Middle frontal gyrus (tissue), 1 donor: ENCODE results near the gene RANBP10.

Source experiments
- DNase-seq: peaks from one replicate; pipeline ENCODE4 v3.0.0-alpha.2; 2015; ENCODE audit warnings: low spot score; ENCODE audit errors: extremely low spot score

Gene RANBP10

GRCh38 chr16:67749436-67750078 lies 56.8 kb downstream of the RANBP10 start:
- no peak for DNase-seq

GRCh38 chr16:67748834-67749233 lies 57.5 kb downstream of the RANBP10 start:
- DNase-seq = no peak

GRCh38 chr16:67746846-67747245 lies 59.5 kb downstream of the RANBP10 start:
- DNase-seq = no peak

DNA sequence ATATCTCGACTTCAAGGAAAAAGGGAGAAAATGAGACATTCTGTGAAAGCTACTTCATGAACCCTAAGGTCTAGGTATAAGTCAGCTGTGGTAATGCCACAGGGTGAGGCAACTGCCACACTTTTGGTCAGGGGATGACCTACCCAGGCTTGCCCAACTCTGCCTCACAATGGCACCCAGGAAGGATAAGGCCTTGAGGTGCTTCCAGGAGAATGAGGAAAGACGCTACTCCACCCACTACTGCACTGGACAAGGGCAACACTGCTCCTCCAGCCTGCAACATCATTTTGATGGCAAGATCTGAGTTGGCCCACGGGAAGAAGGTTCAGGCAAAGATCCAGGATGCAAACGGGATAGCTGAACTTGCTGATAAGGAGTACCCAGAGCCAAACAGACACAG lies 65.2 kb downstream of the RANBP10 start:
- no peak for DNase-seq

DNA sequence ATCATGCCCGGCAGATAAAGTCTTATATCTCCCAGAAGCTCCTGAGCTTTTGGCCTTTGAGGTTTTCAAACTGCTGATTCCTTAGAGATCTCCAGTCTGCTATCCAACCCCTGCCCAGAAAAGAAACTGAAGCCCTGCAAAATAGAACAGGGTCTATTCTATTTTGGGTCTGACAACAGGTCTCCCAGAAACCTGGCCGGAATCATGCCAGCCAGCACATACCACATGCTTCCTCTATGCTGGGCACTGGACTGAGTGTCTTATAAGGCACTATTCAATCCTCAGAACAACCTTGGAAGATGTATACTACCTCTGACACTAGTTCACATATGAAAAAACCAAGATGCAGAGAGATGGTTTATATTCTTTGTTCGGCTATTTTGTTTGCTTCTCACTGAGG lies 66.0 kb downstream of the RANBP10 start:
- DNase-seq = no peak

- no peak for DNase-seq
Observed at GRCh38 chr16:67736858-67737257, 69.5 kb downstream of the RANBP10 start.

- DNase-seq = no peak
Observed at GRCh38 chr16:67734731-67735201, 71.6 kb downstream of the RANBP10 start.

DNA sequence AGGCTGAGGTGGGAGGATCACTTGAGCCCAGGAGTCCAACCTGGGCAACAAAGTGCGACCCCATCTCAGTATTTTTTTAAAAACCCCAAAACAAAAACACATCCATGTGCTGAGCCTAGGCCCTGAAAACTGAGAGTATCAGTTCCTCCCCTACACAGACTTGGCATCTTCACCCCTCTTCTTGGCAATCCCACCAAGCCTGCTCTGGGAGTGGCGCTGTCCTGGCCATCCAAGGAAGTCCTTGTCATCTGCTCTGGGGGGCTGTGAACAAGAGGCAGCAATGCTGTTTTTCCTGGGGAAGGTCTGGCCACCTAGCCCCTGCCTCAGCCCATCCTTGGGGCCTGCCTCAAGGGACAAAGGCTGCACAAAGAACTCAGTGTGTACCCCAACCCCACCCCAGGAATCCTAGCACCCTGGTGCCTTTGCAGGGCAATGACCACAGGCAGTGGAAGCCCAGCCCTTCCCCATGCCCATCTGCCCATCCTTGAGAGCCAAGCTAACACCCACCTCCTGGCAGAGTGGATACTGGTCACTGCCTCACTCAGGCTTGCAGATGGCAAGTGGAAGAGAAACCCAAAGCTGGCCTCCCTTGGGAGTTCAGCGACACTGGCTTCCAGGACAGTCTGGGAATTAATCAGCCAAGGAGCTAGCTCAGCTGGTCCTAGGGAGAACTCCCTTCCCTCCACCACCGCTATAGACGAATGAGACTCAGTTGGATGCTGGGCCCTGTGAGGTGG lies 72.5 kb downstream of the RANBP10 start:
- no peak for DNase-seq

GRCh38 chr16:67731753-67732095 lies 74.6 kb downstream of the RANBP10 start:
- no peak for DNase-seq

DNA sequence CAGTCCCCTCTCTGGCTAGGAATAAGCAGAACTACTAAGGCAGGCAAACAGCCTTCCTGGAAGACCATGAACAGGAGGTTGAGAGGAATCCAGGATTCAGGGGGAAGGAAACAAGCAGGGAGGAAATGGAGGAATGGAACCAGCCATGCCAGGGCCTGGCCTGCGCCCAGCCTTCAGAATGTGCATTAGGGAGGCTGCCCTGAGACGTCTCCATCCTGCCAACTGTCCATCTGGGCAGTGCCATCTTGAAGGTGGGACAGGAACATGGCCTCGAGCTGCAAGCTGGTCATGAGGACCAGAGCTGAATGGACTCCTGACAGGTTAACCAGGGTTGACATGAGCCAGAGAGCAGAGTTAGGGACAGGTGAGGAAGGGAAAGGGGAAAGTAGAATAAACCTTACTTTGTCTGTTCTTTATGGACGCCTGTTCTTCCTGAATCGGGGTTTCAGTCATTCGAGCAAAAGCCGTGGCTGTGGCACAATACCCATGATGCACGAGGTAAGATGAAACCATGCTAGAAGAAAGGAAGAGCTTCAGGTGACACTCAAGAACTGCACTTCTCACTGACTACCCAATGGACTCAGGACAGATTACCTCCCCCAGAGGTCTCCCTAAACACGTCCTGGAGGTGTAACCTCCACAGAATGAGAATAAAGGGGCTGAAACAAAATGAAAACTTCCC lies 75.1 kb downstream of the RANBP10 start:
- no peak for DNase-seq

DNA sequence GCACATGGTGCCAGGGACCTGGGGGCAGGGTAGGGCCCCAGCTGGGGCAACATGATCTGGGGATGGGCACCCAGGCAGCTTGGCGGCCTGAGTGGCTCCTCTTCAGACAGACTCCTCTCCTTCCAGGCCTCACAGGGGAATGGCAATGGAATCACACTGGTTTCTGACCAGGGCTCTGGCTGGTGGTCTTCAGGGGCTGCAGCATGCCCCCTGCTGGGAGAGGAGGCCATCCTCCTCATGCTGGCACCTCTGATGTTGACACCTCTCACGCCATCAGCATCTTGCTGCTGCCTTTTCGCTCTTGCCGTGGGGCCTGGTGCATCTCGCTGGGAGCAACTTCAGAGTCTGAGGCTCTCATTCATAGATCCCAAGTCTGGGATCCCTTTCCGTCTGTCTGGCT lies 76.0 kb downstream of the RANBP10 start:
- DNase-seq = no peak

- DNase-seq = no peak
Observed at GRCh38 chr16:67729636-67730248, 76.6 kb downstream of the RANBP10 start.

DNA sequence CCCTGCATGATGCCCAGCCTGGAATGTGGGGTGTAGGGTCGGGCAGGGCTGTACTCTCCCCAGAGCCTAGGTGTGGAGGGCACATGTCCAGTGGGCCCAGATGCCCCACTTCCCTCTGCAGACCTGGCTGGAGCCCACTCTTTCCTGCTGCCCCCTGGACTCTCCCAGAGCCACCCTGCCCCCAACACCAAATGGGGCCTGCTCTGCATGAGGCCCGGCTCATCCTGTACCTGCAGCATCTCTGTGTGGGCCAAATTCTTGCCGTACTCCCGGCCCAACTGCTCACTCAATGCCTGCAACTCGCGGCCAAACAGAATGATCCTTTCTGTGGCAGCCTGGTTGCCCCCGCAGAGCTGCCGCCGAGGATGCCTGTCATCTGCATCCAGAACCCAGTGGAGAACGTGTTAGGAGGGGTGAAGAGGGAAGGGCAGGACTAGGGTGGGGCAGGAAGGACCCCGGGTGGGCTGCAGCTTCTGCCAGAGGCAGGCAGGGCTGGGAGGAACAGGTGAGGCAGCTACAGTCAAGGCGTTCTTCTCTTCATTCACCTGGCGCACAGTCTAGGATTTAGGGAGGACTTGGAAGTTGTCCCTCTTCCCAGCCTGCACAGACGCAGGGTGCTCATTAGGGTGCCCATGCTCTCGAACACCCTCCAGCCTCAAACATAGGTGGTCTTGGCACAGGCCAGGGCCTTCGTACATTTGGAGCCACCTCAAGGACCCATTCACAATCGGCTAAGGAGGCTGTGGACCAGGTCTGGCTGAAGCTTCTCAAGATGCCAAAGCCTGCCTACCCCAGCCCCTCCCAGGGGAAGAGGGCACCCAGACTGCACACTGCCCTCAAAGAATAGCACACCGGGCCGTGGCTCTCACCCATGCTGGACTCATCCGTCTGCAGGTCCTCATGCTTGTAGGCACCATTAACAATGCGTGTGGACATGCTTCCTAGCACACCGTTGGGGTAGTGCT lies 78.6 kb downstream of the RANBP10 start:
- no peak for DNase-seq

DNA sequence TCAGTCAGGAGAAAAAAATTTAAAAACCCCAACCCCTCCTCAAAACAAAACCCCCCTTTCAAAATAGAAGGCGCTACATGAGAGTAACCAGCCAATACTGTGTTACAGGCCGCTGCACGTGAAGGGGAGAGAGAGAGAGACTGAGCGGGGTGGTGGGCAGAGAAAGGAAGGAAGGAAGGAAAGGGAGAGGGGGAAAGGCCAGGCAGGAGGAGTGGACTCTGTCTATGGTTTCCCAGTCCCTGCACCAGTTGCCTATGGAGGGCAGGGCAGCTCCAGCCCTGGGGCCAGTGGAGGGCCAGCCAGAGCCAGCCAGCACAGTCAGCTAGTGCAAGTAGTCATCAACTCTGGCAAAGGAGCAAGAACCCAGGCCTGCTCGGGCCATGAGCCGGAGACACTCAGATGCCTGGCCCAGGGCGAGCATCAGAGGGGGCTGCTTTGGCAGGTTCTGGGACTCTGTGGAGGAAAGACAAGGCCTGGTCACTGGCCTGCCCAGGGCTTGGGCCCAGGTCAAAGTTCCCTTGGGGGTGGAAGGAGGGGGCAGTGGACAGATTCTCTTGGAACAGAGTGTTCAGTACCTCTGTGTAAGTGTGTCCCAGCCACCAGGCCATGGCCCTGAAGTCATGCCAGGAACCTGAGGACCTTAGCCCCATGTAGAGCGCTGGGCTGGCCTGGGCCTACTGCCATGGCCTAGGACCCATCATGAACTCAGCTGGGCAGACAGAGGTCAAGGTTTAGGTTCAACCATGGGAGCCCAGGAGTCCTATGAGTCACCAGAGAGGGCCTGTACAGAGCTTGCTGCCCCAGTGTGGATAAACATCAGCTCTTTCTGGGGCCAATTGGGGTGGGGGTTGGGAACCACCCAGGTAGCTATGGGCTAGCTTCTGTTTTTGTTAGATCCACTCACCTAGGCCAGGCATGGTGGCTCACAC lies 80.0 kb downstream of the RANBP10 start:
- DNase-seq = no peak

- DNase-seq = no peak
Observed at GRCh38 chr16:67723911-67724305, 82.5 kb downstream of the RANBP10 start.

GRCh38 chr16:67723151-67723910 lies 83.0 kb downstream of the RANBP10 start:
- DNase-seq = no peak

- DNase-seq = no peak
Observed at GRCh38 chr16:67720236-67720635, 86.1 kb downstream of the RANBP10 start.

- no peak for DNase-seq
Observed at GRCh38 chr16:67719778-67720144, 86.6 kb downstream of the RANBP10 start.
